DOHH2 (cell line): ENCODE results near the gene RNF213.

Experiments used
- CTCF ChIP-seq: fragments of 200-600 bp; sonication (generic); IDR thresholded peaks from one replicate; pipeline ENCODE4 v1.5.1; 2014; ENCODE audit warnings: antibody characterized with exemption, mild to moderate bottlenecking, low read depth, low read length; ENCODE audit not compliant: poor library complexity, severe bottlenecking
- EZH2phosphoT487 ChIP-seq: fragments of 200-600 bp; sonication (generic); IDR thresholded peaks from 2 replicates; pipeline ENCODE4 v1.6.1; 2017; ENCODE audit warnings: borderline replicate concordance, mild to moderate bottlenecking, antibody characterized with exemption, low read length, moderate library complexity, mixed read lengths

DNA sequence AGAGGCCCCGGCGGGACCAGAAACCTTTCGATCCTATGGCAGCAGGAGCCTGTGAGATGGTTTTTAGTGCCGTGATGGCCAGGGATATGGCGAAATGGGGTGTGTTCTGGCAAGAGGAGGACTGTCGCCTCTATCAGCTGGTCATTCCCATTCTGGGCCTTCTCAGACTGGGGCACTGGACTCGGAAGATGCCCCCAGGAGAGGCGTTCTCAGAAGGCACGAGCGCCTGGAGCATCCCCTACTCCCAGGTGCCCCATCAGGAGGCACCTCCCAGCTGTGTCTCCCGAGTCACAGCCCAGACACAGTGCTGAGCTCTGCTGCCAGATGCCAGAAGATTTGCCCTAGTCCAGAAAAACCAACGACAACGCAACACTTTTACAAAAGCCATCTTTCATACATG is 99.7 kb downstream of the RNF213 start:
- TF ChIP-seq CTCF (no peak), EZH2phosphoT487 (no peak)
